Calu3 (cell line): ENCODE data around the gene PPM1B. TPM values are rescaled to one million over a fixed set of nuclear protein-coding genes. Genes with fewer than 3 reads are reported as not detected.
"Not testable (repeated sequence)": the region's sequence is repeated elsewhere in the genome, so short reads cannot be mapped to it uniquely, and the experiment has no call there.

Experiments used
- BruUV-seq: library from RNA; stranded (reverse); fragments of 400-500 nt; replicated peaks from 2 replicates; lab custom pipeline; 2021; lab: Mats Ljungman, UMichigan
- CTCF ChIA-PET: fragments of 300-600 bp; sonication (Branson Sonifier 250); formaldehyde crosslinking; loops from one replicate; lab custom pipeline; 2022; ENCODE audit warnings: antibody characterized with exemption; lab: Charles Lee
- DNase-seq: peaks from one replicate; pipeline ENCODE4 v3.0.0; 2022
- H3K27ac Mint-ChIP-seq: one replicate; pipeline ENCODE4 v1.8.0; 2022; ENCODE audit warnings: mixed read lengths; ENCODE audit not compliant: unreplicated experiment
- H3K27me3 Mint-ChIP-seq: one replicate; pipeline ENCODE4 v1.8.0; 2022; ENCODE audit warnings: mixed read lengths; ENCODE audit not compliant: unreplicated experiment
- H3K36me3 Mint-ChIP-seq: one replicate; pipeline ENCODE4 v1.8.0; 2022; ENCODE audit warnings: mild to moderate bottlenecking, moderate library complexity, mixed read lengths; ENCODE audit not compliant: insufficient read depth, unreplicated experiment
- H3K4me1 Mint-ChIP-seq: one replicate; pipeline ENCODE4 v1.8.0; 2022; ENCODE audit warnings: mild to moderate bottlenecking, low read depth, mixed read lengths; ENCODE audit not compliant: unreplicated experiment
- H3K4me3 Mint-ChIP-seq: one replicate; pipeline ENCODE4 v1.8.0; 2022; ENCODE audit warnings: mild to moderate bottlenecking, low read depth, moderate library complexity, mixed read lengths; ENCODE audit not compliant: unreplicated experiment
- H3K9me3 Mint-ChIP-seq: one replicate; pipeline ENCODE4 v1.8.0; 2022; ENCODE audit warnings: low read depth, mixed read lengths; ENCODE audit not compliant: unreplicated experiment
- intact Hi-C: fragments of 100-400 bp; cut with micrococcal nuclease; formaldehyde crosslinking; loops from one replicate; pipeline ENCODE4 v1.10.0; 2022; ENCODE audit not compliant: unreplicated experiment
- total RNA-seq: library from RNA; stranded (reverse); gene quantifications from 2 replicates; pipeline ENCODE4 v1.2.3, GENCODE V29; 2022
- TF ChIP-seq, protein P1 (sequence below): fragments of 200-600 bp; IDR thresholded peaks from one replicate; pipeline ENCODE4 v1.8.0; 2022; ENCODE audit warnings: antibody characterized with exemption; ENCODE audit not compliant: unreplicated experiment

Gene PPM1B
- total RNA-seq, 1 experiment from 2014 or later: 73.4 TPM

DNA sequence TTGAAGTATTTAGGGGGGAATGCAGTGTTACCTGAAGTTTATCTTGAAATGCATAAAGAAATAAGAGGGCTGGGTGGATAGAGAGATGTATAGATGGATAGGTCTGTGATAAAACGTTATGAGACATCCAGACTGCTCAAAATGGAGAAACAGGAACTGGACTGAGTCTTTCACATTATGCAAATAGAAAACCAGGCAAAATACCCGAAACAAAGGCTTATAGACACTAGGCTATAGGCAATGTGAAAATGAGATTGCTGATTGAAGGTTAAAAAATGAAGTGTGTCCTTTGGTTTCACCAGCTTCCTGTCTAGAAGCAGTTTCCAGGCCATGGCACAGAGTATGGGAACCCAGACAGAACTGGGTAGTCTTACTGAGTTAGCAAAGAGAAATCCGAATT lies 81.7 kb downstream of the PPM1B start:
- BruUV-seq: no TSS peak
- H3K36me3 Mint-ChIP-seq: peaks cover 10% of the 10 kb centered on the region
- no peak for DNase-seq
- no peak overlapping the region for H3K27ac Mint-ChIP-seq
- H3K9me3 Mint-ChIP-seq: peaks cover 5% of the 10 kb centered on the region
- H3K4me1 Mint-ChIP-seq: peaks cover 29% of the 10 kb centered on the region
- CTCF ChIA-PET: interaction anchor here (0.5 to 1.4 kb wide), 3 partner anchors 22 to 92 kb away, joined by 3 to 5 read pairs (median 3); no protein-coding TSS in a partner anchor
- TF ChIP-seq, protein P1, sequence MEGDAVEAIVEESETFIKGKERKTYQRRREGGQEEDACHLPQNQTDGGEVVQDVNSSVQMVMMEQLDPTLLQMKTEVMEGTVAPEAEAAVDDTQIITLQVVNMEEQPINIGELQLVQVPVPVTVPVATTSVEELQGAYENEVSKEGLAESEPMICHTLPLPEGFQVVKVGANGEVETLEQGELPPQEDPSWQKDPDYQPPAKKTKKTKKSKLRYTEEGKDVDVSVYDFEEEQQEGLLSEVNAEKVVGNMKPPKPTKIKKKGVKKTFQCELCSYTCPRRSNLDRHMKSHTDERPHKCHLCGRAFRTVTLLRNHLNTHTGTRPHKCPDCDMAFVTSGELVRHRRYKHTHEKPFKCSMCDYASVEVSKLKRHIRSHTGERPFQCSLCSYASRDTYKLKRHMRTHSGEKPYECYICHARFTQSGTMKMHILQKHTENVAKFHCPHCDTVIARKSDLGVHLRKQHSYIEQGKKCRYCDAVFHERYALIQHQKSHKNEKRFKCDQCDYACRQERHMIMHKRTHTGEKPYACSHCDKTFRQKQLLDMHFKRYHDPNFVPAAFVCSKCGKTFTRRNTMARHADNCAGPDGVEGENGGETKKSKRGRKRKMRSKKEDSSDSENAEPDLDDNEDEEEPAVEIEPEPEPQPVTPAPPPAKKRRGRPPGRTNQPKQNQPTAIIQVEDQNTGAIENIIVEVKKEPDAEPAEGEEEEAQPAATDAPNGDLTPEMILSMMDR: no peak
- intact Hi-C loops: no loop called here
- no peak overlapping the region for H3K4me3 Mint-ChIP-seq
- no peaks in the 10 kb centered on the region for H3K27me3 Mint-ChIP-seq

DNA sequence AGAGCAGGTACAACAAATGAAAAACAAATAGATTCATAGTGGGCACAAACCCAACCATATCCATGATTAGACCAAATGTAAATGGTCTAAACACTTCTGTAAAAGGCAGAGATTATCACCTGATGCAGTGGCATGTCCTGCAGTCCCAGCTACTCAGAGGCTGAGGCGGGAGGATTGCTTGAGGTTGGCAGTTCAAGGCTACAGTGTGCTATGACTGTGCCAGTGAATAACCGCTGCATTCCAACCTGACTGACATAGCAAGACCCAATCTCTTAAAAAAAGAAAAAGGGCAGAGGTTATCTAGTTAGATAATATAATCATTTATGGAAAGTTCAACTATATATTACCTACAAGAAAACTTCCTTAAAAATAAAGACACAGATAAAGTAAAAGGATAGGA lies 85.3 kb downstream of the PPM1B start:
- Mint-ChIP-seq H3K27me3 (no peaks in the 10 kb centered on the region), H3K27ac (no peak overlapping the region), H3K9me3 (peaks cover 5% of the 10 kb centered on the region), H3K4me3 (no peak overlapping the region), H3K4me1 (peaks cover 7% of the 10 kb centered on the region), H3K36me3 (no peaks in the 10 kb centered on the region)
- CTCF ChIA-PET: interaction anchor here (0.7 to 2.2 kb wide), 2 partner anchors 22 to 37 kb away, joined by 3 to 9 read pairs; no protein-coding TSS in a partner anchor
- intact Hi-C loops: no loop called here
- no peak for DNase-seq
- TF ChIP-seq, protein P1: no peak
- no TSS peak for BruUV-seq

DNA sequence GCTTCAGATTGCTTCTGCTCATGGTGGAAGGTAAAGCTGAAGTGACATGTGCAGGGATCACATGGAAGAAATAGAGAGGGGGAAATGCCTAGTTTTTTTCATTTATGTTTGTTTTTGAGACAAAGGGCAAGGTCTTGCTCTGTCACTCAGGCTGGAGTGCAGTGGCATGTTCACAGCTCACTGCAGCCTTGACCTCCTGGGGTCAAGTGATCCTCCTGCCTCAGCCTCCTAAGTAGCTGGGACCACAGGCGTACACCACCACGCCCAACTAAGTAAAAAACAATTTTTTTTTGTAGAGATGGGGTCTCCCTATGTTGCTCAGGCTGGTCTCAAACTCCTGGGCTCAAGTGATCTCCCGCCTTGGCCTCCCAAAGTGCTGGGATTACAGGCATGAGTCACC lies 87.0 kb downstream of the PPM1B start:
- H3K27ac Mint-ChIP-seq, BruUV-seq, H3K36me3 Mint-ChIP-seq, H3K9me3 Mint-ChIP-seq, H3K4me1 Mint-ChIP-seq, H3K27me3 Mint-ChIP-seq, intact Hi-C loops, DNase-seq, H3K4me3 Mint-ChIP-seq: not testable (repeated sequence)
- CTCF ChIA-PET: interaction anchor here (2.2 kb wide), 1 partner anchor 35 kb away, joined by 9 read pairs; no protein-coding TSS in a partner anchor

DNA sequence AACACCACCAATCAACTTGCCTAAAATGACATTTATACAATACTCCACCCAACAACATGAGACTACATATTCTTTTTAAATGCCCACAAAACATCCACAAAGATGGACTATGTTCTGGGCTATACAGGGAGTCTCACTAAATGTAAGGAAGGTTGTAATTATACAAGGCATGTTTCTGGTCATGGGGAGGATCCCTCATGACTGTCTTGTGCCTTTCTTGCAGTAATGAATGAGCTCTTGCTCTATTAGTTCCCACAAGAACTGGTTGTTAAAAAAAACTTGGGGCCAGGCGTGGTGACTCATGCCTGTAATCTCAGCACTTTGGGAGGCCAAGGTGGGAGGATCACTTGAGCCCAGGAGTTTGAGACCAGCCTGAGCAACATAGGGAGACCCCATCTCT lies 89.1 kb downstream of the PPM1B start:
- BruUV-seq, H3K36me3 Mint-ChIP-seq, H3K27me3 Mint-ChIP-seq, H3K27ac Mint-ChIP-seq, H3K4me1 Mint-ChIP-seq, intact Hi-C loops, H3K9me3 Mint-ChIP-seq, DNase-seq, H3K4me3 Mint-ChIP-seq: not testable (repeated sequence)
- CTCF ChIA-PET: interaction anchor here (0.6 to 2.2 kb wide), 2 partner anchors 34 to 1619 kb away, joined by 3 to 7 read pairs; no protein-coding TSS in a partner anchor

DNA sequence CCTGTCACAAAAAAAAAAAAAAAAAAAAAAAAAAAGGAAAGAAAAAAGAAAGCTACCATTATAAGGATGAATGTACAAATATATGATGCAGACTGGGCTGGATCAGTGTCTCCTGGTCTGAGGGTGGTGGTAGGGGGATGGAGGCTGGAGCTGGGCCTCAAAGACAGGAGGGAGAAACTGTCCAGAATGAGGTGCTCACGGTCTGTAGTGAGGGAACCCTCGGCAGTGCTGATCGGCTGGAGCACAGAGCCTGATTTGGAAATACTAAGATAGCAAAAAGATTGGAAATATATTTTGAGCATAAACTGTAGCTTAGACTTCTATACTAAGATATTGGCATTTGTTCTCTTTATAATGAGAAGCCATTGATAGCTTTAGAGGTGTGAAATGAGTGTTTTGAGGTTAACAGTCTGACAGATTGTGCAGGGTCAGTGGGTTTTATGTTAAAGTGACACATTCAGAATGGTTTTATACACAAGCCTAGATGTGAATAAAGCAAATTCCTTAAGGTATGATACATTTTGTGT lies 98.7 kb downstream of the PPM1B start:
- Mint-ChIP-seq H3K27me3 (no peaks in the 10 kb centered on the region), H3K4me3 (no peak overlapping the region), H3K27ac (peak overlapping the region; percentile 41), H3K4me1 (peaks cover 44% of the 10 kb centered on the region), H3K36me3 (no peaks in the 10 kb centered on the region), H3K9me3 (peaks cover 6% of the 10 kb centered on the region)
- CTCF ChIA-PET: interaction anchor here (0.6 to 2.5 kb wide), 7 partner anchors 19 to 176 kb away, joined by 3 to 17 read pairs (median 4); no protein-coding TSS in a partner anchor
- TF ChIP-seq, protein P1: no peak
- intact Hi-C loops: no loop called here
- no peak for DNase-seq
- BruUV-seq: no TSS peak
